Gastroesophageal sphincter (tissue), 4 donors: ENCODE data around the gene SEZ6L2. TPM values are rescaled to one million over a fixed set of nuclear protein-coding genes. Genes with fewer than 3 reads are reported as not detected.
A peak's percentile ranks its signal among the peaks of the same experiment; 100 is the strongest.
"Not testable (repeated sequence)": the region's sequence is repeated elsewhere in the genome, so short reads cannot be mapped to it uniquely, and the experiment has no call there.

Experiments used
- ATAC-seq: fragments of 150-250 bp; one replicate; pipeline ENCODE4 v1.9.1; 2016; ENCODE audit warnings: mild to moderate bottlenecking, moderate library complexity
- H3K27ac ChIP-seq, 4 donors: fragments of 200-600 bp; sonication (generic) in 3 of 4; 1 replicate in 3 of 4; 2 replicates in 1 of 4; pipeline ENCODE4 v1.5.1; 2016 to 2019
- H3K27me3 ChIP-seq: fragments of 200-600 bp; sonication (generic); one replicate; pipeline ENCODE4 v1.5.1; 2019
- H3K36me3 ChIP-seq, 2 donors: fragments of 200-600 bp; sonication (generic); one replicate each; pipeline ENCODE4 v1.5.1; 2019; ENCODE audit warnings: control low read depth in 1 of 2
- H3K4me1 ChIP-seq, 3 donors: fragments of 200-600 bp; sonication (generic); 1 replicate in 2 of 3; 2 replicates in 1 of 3; pipeline ENCODE4 v1.5.1; 2016 to 2019; ENCODE audit warnings: control low read depth in 2 of 3
- H3K4me3 ChIP-seq, 2 donors: fragments of 200-600 bp; sonication (generic); one replicate each; pipeline ENCODE4 v1.5.1; 2019; ENCODE audit warnings: mild to moderate bottlenecking in 1 of 2, moderate library complexity in 1 of 2
- H3K9me3 ChIP-seq, 3 donors: fragments of 200-600 bp; sonication (generic); one replicate each; pipeline ENCODE4 v1.5.1; 2017 to 2019; ENCODE audit warnings: control low read depth in 2 of 3
- EP300 ChIP-seq: sonication (generic); formaldehyde crosslinking; IDR thresholded peaks from one replicate; pipeline ENCODE4 v1.6.1; 2017; ENCODE audit warnings: antibody characterized with exemption, mild to moderate bottlenecking
- POLR2A ChIP-seq, 2 donors: fragments of 450-650 bp; IDR thresholded peaks; one replicate each; pipeline ENCODE4 v1.6.1; 2017; ENCODE audit warnings: antibody characterized with exemption in 2 of 2, mild to moderate bottlenecking in 2 of 2, moderate library complexity in 1 of 2
- POLR2AphosphoS5 ChIP-seq: sonication (generic); formaldehyde crosslinking; IDR thresholded peaks from one replicate; pipeline ENCODE4 v1.6.1; 2017; ENCODE audit warnings: antibody characterized with exemption
- WGBS, 2 donors: methylation state at CpG; one replicate each; pipeline ENCODE4 v1.1.5; 2018; ENCODE audit warnings: low coverage in 1 of 2; 5-methylcytosine and 5-hydroxymethylcytosine counted together
- total RNA-seq, 4 donors: library from RNA; depleted of rRNA; stranded (reverse); fragments of >200 nt; gene quantifications; one replicate each; pipeline ENCODE4 v1.1.0, GENCODE V29; 2016
- TF ChIP-seq, protein P1 (sequence below), 4 experiments: fragments of 200-600 bp in 2 of 4; fragments of 450-650 bp in 2 of 4; sonication (generic) in 1 of 4; IDR thresholded peaks; one replicate each; pipeline ENCODE4 v1.5.1; 2017 to 2019; ENCODE audit warnings: antibody characterized with exemption in 4 of 4, mild to moderate bottlenecking in 2 of 4, moderate library complexity in 2 of 4

The SEZ6L2 gene
- total RNA-seq, 4 donors from 2014 or later = 1.1 to 1.6 (median 1.1) TPM; not detected in 1

DNA sequence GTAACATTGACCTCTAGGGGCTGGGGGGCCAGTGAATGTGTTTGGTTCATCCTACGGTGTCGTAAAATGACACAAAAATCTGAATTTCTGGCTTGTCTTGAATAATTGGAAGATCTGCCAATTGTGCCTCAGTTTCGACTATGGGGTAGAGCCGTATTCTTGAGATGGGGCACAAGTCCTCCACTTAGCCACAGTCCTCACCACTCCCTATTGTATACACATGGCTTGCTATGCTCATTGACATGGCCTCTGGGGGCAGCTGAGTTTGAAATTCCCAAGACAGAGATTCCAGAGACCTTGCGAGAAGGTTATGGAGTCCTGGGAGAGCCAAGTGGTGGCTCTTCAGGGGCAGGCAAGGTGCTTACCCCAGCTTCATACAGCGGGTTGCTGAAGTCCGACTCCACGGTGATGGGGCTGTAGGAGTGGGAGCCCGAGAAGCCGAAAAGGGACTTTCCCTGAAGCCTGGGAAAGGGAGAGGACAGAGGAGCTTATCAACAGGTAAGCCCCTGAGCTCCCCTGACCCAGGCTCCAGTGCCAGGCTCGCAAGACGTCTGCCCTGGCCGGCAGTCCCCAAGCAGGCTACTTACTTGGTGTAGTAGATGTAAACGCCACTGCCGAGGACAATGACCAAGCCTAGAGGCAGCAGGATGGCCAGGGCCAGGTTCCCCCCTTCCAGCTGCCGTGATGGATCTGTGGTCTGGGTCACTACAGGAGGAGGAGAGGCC, 27.4 kb downstream of the SEZ6L2 start:
- Histone ChIP-seq H3K9me3 (no peaks in the 10 kb centered on the region), H3K36me3 (no peaks in the 10 kb centered on the region), H3K4me1 (peaks cover 0 to 9% (median 0%) of the 10 kb centered on the region in 3 donors), H3K27me3 (peaks cover 30% of the 10 kb centered on the region), H3K4me3 (no peak overlapping the region), H3K27ac (no peak overlapping the region)
- ATAC-seq = no peak
- WGBS, 2 donors = no CpG with 5 or more reads among the region's 16 CpGs
- TF ChIP-seq POLR2AphosphoS5 = no peak
- TF ChIP-seq EP300 = no peak
- TF ChIP-seq POLR2A (IDR thresholded peaks at IDR 0.05) = no peak
- TF ChIP-seq, protein P1, sequence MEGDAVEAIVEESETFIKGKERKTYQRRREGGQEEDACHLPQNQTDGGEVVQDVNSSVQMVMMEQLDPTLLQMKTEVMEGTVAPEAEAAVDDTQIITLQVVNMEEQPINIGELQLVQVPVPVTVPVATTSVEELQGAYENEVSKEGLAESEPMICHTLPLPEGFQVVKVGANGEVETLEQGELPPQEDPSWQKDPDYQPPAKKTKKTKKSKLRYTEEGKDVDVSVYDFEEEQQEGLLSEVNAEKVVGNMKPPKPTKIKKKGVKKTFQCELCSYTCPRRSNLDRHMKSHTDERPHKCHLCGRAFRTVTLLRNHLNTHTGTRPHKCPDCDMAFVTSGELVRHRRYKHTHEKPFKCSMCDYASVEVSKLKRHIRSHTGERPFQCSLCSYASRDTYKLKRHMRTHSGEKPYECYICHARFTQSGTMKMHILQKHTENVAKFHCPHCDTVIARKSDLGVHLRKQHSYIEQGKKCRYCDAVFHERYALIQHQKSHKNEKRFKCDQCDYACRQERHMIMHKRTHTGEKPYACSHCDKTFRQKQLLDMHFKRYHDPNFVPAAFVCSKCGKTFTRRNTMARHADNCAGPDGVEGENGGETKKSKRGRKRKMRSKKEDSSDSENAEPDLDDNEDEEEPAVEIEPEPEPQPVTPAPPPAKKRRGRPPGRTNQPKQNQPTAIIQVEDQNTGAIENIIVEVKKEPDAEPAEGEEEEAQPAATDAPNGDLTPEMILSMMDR (IDR thresholded peaks at IDR 0.05) = no peak

- H3K9me3 ChIP-seq, H3K27ac ChIP-seq, H3K36me3 ChIP-seq, H3K4me3 ChIP-seq, ATAC-seq, H3K4me1 ChIP-seq, H3K27me3 ChIP-seq: not testable (repeated sequence)
- 80 to 89% methylated on average over 3 to 7 of the region's 8 CpGs for WGBS, 2 donors
These were observed 30.3 kb downstream of the SEZ6L2 start for GRCh38 chr16:29869067-29869466.

GRCh38 chr16:29868396-29869009, 30.8 kb downstream of the SEZ6L2 start:
- H3K4me1 ChIP-seq = peaks cover 0 to 6% (median 0%) of the 10 kb centered on the region in 3 donors
- 44 to 83% methylated on average over 1 of the region's 8 CpGs for WGBS, 2 donors
- H3K4me3 ChIP-seq = no peak overlapping the region
- H3K9me3 ChIP-seq = no peaks in the 10 kb centered on the region
- TF ChIP-seq POLR2AphosphoS5 (no peak), POLR2A (IDR thresholded peaks at IDR 0.05) (no peak), EP300 (no peak)
- TF ChIP-seq, protein P1 (IDR thresholded peaks at IDR 0.05) = no peak
- no peaks in the 10 kb centered on the region for H3K36me3 ChIP-seq
- H3K27me3 ChIP-seq = peaks cover 5% of the 10 kb centered on the region
- no peak for ATAC-seq
- H3K27ac ChIP-seq = no peak overlapping the region

DNA sequence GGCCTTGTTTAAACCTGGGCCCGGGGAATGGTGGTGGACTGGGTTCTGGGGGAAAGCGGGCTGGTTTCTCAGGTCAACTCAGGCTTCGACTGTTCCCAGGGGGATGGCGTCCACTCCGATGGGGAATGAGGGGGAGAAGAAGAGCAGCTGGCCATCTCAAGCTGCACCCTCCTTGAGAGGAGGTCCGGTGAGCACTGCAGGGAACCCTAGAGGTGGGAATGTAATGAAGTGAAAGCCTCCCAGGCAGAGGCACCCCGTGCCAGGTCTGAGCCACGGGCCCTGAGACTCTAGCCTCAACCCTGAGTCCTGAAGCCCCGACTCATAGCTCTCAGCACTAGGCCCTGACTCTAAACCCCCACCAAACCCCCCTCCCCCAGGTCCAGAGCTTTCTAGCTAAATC, 35.1 kb downstream of the SEZ6L2 start:
- peaks cover 0 to 29% (median 16%) of the 10 kb centered on the region in 3 donors for H3K4me1 ChIP-seq
- no peak overlapping the region for H3K27ac ChIP-seq
- peaks cover 0 to 22% of the 10 kb centered on the region in 2 donors for H3K36me3 ChIP-seq
- no peaks in the 10 kb centered on the region for H3K9me3 ChIP-seq
- no peak for ATAC-seq
- 53 to 85% methylated on average over 2 to 6 of the region's 9 CpGs for WGBS, 2 donors
- peaks cover 5% of the 10 kb centered on the region for H3K27me3 ChIP-seq
- H3K4me3 ChIP-seq = no peak overlapping the region
- TF ChIP-seq POLR2A (IDR thresholded peaks at IDR 0.05) (no peak), POLR2AphosphoS5 (no peak), EP300 (no peak)
- TF ChIP-seq, protein P1 (IDR thresholded peaks at IDR 0.05) = no peak

DNA sequence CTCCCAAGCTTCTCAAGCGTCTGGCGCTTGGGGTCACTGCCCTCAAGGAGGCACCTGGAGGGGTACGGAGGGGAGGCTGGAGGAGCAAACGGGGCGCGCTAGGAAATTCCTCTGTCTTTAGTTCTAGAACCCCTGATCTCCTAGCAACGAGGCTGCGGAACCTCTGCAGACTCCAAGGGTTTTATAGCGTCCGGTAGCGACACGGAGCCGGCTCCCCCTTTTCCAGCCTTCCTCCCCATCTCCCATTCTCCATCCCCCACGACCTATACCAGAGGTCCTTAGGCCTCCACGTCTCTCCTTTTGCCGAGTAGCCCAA, 35.7 kb downstream of the SEZ6L2 start:
- Histone ChIP-seq H3K4me3 (peak overlapping the region in 1 of 2 donors; percentile 99), H3K27ac (peak overlapping the region in 3 of 4 donors; percentile 82 to 93 (median 90)), H3K9me3 (no peaks in the 10 kb centered on the region), H3K36me3 (peaks cover 0 to 27% of the 10 kb centered on the region in 2 donors), H3K4me1 (peaks cover 0 to 29% (median 16%) of the 10 kb centered on the region in 3 donors), H3K27me3 (peaks cover 5% of the 10 kb centered on the region)
- TF ChIP-seq EP300 = no peak
- no peak for TF ChIP-seq POLR2AphosphoS5
- TF ChIP-seq POLR2A (IDR thresholded peaks at IDR 0.05) = no peak
- TF ChIP-seq, protein P1 (IDR thresholded peaks at IDR 0.05) = no peak
- 0% methylated on average over 3 of the region's 16 CpGs; no CpG with 5 or more reads in 1 of the 2 donors for WGBS, 2 donors
- no peak for ATAC-seq
